HepG2 (cell line): ENCODE measurements around the gene PYCR2. TPM values are rescaled to one million over a fixed set of nuclear protein-coding genes. Genes with fewer than 3 reads are reported as not detected.

Experiments used
- IRF2 ChIP-seq: IDR thresholded peaks from 2 replicates; pipeline ENCODE4 v1.6.1; 2018; ENCODE audit warnings: missing genetic modification reagents, missing compliant biosample characterization
- JUND ChIP-seq: sonication (generic); formaldehyde crosslinking; IDR thresholded peaks from 2 replicates; pipeline ENCODE4 v1.8.0; 2022; ENCODE audit warnings: mild to moderate bottlenecking, missing genetic modification reagents
- KDM4B ChIP-seq: sonication (generic); formaldehyde crosslinking; IDR thresholded peaks from 2 replicates; pipeline ENCODE4 v1.4.0; 2020; ENCODE audit warnings: missing genetic modification reagents
- MEIS2 ChIP-seq: sonication (generic); formaldehyde crosslinking; IDR thresholded peaks from 2 replicates; pipeline ENCODE4 v1.9.0; 2021; ENCODE audit warnings: mild to moderate bottlenecking, missing genetic modification reagents
- MTF2 ChIP-seq: sonication (generic); formaldehyde crosslinking; IDR thresholded peaks from 2 replicates; pipeline ENCODE4 v1.5.0; 2020; ENCODE audit warnings: missing genetic modification reagents, borderline replicate concordance
- NFKB2 ChIP-seq: sonication (generic); formaldehyde crosslinking; IDR thresholded peaks from 2 replicates; pipeline ENCODE4 v1.4.0; 2020; ENCODE audit warnings: missing genetic modification reagents, borderline replicate concordance
- NFRKB ChIP-seq: fragments of 450-650 bp; IDR thresholded peaks from 2 replicates; pipeline ENCODE4 v1.6.1; 2017
- PRPF4 ChIP-seq: fragments of 200-400 bp; formaldehyde crosslinking; IDR thresholded peaks from 2 replicates; pipeline ENCODE4 v1.6.1; 2016; ENCODE audit warnings: low read length, low read depth; ENCODE audit not compliant: poor library complexity, severe bottlenecking
- SCMH1 ChIP-seq: sonication (generic); formaldehyde crosslinking; IDR thresholded peaks from 2 replicates; pipeline ENCODE4 v1.9.0; 2021; ENCODE audit warnings: missing genetic modification reagents, mild to moderate bottlenecking, borderline replicate concordance
- YEATS2 ChIP-seq: sonication (generic); formaldehyde crosslinking; IDR thresholded peaks from 2 replicates; pipeline ENCODE4 v1.4.0; 2020; ENCODE audit warnings: missing genetic modification reagents, borderline replicate concordance
- ZNF430 ChIP-seq: sonication (generic); formaldehyde crosslinking; IDR thresholded peaks from 2 replicates; pipeline ENCODE4 v1.9.0; 2021; ENCODE audit warnings: mild to moderate bottlenecking, missing genetic modification reagents
- ZNF800 ChIP-seq: sonication (generic); formaldehyde crosslinking; IDR thresholded peaks from 2 replicates; pipeline ENCODE4 v1.4.0; 2020; ENCODE audit warnings: missing genetic modification reagents
- ZNF879 ChIP-seq: sonication (generic); formaldehyde crosslinking; IDR thresholded peaks from 2 replicates; pipeline ENCODE4 v1.8.1; 2023; ENCODE audit warnings: missing genetic modification reagents
- ZSCAN30 ChIP-seq: sonication (generic); formaldehyde crosslinking; IDR thresholded peaks from 2 replicates; pipeline ENCODE4 v1.5.0; 2020; ENCODE audit warnings: mild to moderate bottlenecking, missing genetic modification reagents
- polyA plus RNA-seq, 8 experiments: library from polyadenylated mRNA; depleted of rRNA in 3 of 8; stranded (reverse) in 7 of 8; unstranded in 1 of 8; fragments of >200 nt; fragmentation: Illumina TruSeq in 4 of 8; extraction: Trizol in 4 of 8; gene quantifications; 2 replicates each; pipeline versions ENCODE4 v1.2.1 to v1.2.3, GENCODE V29; 2011 to 2016; ENCODE audit warnings: low read depth in 4 of 8, missing spikeins in 1 of 8, mixed read lengths in 1 of 8; ENCODE audit not compliant: insufficient read depth in 1 of 8
- total RNA-seq, 5 experiments: library from RNA; depleted of rRNA; stranded (reverse); fragments of >200 nt; fragmentation: Illumina TruSeq; extraction: Trizol; gene quantifications; 2 replicates each; pipeline ENCODE4 v1.2.3, GENCODE V29; 2016; ENCODE audit warnings: low read depth in 1 of 5
- TF ChIP-seq, protein P1 (sequence below), 2 experiments: IDR thresholded peaks; 2 replicates each; pipeline ENCODE4 v1.6.1; 2011 to 2012; ENCODE audit warnings: low read length in 2 of 2, borderline replicate concordance in 1 of 2, low read depth in 1 of 2, mild to moderate bottlenecking in 1 of 2, moderate library complexity in 1 of 2
- TF ChIP-seq, protein P2 (sequence below): sonication (generic); formaldehyde crosslinking; IDR thresholded peaks from 2 replicates; pipeline ENCODE4 v1.4.0; 2020; ENCODE audit warnings: mild to moderate bottlenecking, missing genetic modification reagents
- TF ChIP-seq, protein P3 (sequence below): IDR thresholded peaks from 2 replicates; pipeline ENCODE4 v1.6.1; 2016; ENCODE audit warnings: missing biosample characterization, missing genetic modification reagents, low read depth
- TF ChIP-seq, protein P4 (sequence below): sonication (generic); formaldehyde crosslinking; IDR thresholded peaks from 2 replicates; pipeline ENCODE4 v1.5.0; 2020; ENCODE audit warnings: mild to moderate bottlenecking, missing genetic modification reagents

Gene PYCR2
- total and polyA plus RNA-seq, 2 of the 13 experiments (the other 11 are each of a cell fraction or from before 2014, with no cell fraction given), result 47.2 to 47.8 TPM

DNA sequence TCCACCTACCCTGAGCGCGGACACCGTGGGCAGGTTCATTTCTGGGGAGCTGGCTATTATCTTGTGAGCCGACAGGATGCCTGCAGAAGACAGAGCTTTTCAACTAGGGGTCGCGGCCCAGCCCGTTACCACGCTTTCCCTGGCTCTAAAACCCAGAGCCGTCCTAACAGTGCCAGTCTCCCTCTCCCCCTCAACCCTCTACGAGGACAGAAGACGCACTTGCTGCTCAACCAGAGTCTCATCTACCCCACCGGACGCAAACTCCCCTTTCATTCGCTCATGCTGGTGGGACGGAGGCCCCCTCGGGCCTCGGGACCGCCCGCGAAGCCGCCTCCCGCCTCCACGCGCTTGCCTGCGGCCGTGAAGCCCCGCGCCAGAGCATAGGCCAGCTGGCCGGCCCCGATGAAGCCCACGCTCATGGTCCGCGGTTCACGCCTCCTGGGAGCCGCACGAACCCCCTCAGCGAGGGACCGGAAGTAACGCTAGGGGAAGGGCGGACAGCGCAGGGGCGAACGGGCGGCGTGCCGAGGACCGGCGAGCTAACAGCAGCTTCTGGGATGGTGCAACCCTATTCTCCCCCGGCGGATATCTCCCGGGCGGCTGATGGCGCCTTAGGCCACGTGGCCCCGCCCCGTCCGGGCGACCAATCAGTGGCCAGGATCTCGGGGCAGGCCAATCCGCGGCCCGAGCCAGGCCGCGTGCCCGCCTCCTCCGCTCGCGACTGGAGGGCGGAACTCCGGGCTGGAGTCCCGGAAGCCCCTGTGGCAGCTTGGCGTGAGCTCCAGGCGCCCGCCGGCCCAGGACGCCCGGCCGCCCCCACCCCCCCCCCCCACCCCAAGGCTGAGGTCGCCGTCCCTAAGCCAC is at the start of gene PYCR2 (continued):
- 0 out of 2 replicates have a peak, but pooled peaks have one; percentile 45 for TF ChIP-seq ZNF800 (CRISPR knock-in tag)
- peak; percentile 48; the same call in 1 of the 2 replicates for TF ChIP-seq MTF2
- no peak for TF ChIP-seq PRPF4
- peak; percentile 79; the same call in 1 of the 2 replicates for TF ChIP-seq KDM4B (CRISPR knock-in tag)
- no peak; the same call in 1 of the 2 replicates for TF ChIP-seq IRF2 (CRISPR knock-in tag)
- TF ChIP-seq YEATS2 (CRISPR knock-in tag), result peak; percentile 66
- no peak for TF ChIP-seq NFRKB
- TF ChIP-seq NFKB2, result peak; percentile 41; the same call in 1 of the 2 replicates
- no peak for TF ChIP-seq ZSCAN30 (CRISPR knock-in tag)
- TF ChIP-seq MEIS2 (CRISPR knock-in tag), result 0 out of 2 replicates have a peak, but pooled peaks have one; percentile 21
- peak; percentile 9; the same call in 1 of the 2 replicates for TF ChIP-seq JUND (CRISPR knock-in tag)
- TF ChIP-seq, protein P1, sequence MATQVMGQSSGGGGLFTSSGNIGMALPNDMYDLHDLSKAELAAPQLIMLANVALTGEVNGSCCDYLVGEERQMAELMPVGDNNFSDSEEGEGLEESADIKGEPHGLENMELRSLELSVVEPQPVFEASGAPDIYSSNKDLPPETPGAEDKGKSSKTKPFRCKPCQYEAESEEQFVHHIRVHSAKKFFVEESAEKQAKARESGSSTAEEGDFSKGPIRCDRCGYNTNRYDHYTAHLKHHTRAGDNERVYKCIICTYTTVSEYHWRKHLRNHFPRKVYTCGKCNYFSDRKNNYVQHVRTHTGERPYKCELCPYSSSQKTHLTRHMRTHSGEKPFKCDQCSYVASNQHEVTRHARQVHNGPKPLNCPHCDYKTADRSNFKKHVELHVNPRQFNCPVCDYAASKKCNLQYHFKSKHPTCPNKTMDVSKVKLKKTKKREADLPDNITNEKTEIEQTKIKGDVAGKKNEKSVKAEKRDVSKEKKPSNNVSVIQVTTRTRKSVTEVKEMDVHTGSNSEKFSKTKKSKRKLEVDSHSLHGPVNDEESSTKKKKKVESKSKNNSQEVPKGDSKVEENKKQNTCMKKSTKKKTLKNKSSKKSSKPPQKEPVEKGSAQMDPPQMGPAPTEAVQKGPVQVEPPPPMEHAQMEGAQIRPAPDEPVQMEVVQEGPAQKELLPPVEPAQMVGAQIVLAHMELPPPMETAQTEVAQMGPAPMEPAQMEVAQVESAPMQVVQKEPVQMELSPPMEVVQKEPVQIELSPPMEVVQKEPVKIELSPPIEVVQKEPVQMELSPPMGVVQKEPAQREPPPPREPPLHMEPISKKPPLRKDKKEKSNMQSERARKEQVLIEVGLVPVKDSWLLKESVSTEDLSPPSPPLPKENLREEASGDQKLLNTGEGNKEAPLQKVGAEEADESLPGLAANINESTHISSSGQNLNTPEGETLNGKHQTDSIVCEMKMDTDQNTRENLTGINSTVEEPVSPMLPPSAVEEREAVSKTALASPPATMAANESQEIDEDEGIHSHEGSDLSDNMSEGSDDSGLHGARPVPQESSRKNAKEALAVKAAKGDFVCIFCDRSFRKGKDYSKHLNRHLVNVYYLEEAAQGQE (IDR thresholded peaks at IDR 0.05; ENCODE audit: borderline replicate concordance in 1 of 2, low read depth in 1 of 2, low read length in 2 of 2), result peak in 1 of 2 experiments; percentile 23; a peak in 1 of 4 replicates
- TF ChIP-seq, protein P2, sequence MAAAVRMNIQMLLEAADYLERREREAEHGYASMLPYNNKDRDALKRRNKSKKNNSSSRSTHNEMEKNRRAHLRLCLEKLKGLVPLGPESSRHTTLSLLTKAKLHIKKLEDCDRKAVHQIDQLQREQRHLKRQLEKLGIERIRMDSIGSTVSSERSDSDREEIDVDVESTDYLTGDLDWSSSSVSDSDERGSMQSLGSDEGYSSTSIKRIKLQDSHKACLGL (CRISPR knock-in tag), result peak; percentile 95
- no peak for TF ChIP-seq SCMH1 (CRISPR knock-in tag)
- TF ChIP-seq, protein P3, sequence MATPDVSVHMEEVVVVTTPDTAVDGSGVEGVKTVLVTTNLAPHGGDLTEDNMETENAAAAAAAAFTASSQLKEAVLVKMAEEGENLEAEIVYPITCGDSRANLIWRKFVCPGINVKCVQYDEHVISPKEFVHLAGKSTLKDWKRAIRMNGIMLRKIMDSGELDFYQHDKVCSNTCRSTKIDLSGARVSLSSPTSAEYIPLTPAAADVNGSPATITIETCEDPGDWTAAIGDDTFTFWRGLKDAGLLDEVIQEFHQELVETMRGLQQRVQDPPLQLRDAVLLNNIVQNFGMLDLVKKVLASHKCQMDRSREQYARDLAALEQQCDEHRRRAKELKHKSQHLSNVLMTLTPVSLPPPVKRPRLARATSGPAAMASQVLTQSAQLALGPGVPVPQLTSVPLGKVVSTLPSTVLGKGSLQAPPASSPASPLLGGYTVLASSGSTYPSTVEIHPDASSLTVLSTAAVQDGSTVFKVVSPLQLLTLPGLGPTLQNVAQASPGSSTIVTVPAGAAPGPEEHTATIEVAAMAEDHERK (CRISPR knock-in tag), result peak; percentile 56
- no peak; the same call in 1 of the 2 replicates for TF ChIP-seq ZNF879 (CRISPR knock-in tag)
- TF ChIP-seq ZNF430, result no peak; the same call in none of the 2 replicates
- TF ChIP-seq, protein P4, sequence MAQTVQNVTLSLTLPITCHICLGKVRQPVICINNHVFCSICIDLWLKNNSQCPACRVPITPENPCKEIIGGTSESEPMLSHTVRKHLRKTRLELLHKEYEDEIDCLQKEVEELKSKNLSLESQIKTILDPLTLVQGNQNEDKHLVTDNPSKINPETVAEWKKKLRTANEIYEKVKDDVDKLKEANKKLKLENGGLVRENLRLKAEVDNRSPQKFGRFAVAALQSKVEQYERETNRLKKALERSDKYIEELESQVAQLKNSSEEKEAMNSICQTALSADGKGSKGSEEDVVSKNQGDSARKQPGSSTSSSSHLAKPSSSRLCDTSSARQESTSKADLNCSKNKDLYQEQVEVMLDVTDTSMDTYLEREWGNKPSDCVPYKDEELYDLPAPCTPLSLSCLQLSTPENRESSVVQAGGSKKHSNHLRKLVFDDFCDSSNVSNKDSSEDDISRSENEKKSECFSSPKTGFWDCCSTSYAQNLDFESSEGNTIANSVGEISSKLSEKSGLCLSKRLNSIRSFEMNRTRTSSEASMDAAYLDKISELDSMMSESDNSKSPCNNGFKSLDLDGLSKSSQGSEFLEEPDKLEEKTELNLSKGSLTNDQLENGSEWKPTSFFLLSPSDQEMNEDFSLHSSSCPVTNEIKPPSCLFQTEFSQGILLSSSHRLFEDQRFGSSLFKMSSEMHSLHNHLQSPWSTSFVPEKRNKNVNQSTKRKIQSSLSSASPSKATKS (CRISPR knock-in tag), result no peak
